EL (cell line): Measurements from ENCODE around the gene PPP3CA.

Source experiments
- DNase-seq: peaks from one replicate; pipeline ENCODE4 v3.0.0-alpha.2; 2016

PPP3CA gene

GRCh38 chr4:101286663-101287062, 60.7 kb downstream of the PPP3CA start:
- DNase-seq, result no peak

GRCh38 chr4:101285985-101286384, 61.3 kb downstream of the PPP3CA start:
- DNase-seq, result no peak

- DNase-seq, result no peak
Measured at GRCh38 chr4:101284546-101284945, 62.8 kb downstream of the PPP3CA start.

GRCh38 chr4:101283434-101283833, 63.9 kb downstream of the PPP3CA start:
- DNase-seq, result no peak

GRCh38 chr4:101282076-101282844, 65.1 kb downstream of the PPP3CA start:
- no peak for DNase-seq

GRCh38 chr4:101280866-101281600, 66.3 kb downstream of the PPP3CA start:
- no peak for DNase-seq

GRCh38 chr4:101279377-101279871, 67.9 kb downstream of the PPP3CA start:
- peak; percentile 94 for DNase-seq

GRCh38 chr4:101277671-101278070, 69.7 kb downstream of the PPP3CA start:
- DNase-seq, result peak; percentile 69

GRCh38 chr4:101276661-101277060, 70.7 kb downstream of the PPP3CA start:
- no peak for DNase-seq

- no peak for DNase-seq
Measured at GRCh38 chr4:101274888-101275752, 72.2 kb downstream of the PPP3CA start.

GRCh38 chr4:101271516-101271915, 75.8 kb downstream of the PPP3CA start:
- no peak for DNase-seq

- no peak for DNase-seq
Measured at GRCh38 chr4:101269682-101270081, 77.6 kb downstream of the PPP3CA start.

- DNase-seq, result no peak
Measured at GRCh38 chr4:101265816-101266172, 81.5 kb downstream of the PPP3CA start.

- no peak for DNase-seq
Measured at GRCh38 chr4:101264993-101265815, 82.1 kb downstream of the PPP3CA start.

- DNase-seq, result no peak
Measured at GRCh38 chr4:101264512-101264911, 82.8 kb downstream of the PPP3CA start.

GRCh38 chr4:101262683-101263082, 84.6 kb downstream of the PPP3CA start:
- DNase-seq, result no peak

GRCh38 chr4:101259876-101260275, 87.5 kb downstream of the PPP3CA start:
- no peak for DNase-seq

- DNase-seq, result peak; percentile 27
Measured at GRCh38 chr4:101258883-101259282, 88.4 kb downstream of the PPP3CA start.

- no peak for DNase-seq
Measured at GRCh38 chr4:101256222-101256621, 91.1 kb downstream of the PPP3CA start.

GRCh38 chr4:101254776-101255175, 92.5 kb downstream of the PPP3CA start:
- DNase-seq, result no peak

GRCh38 chr4:101253121-101253520, 94.2 kb downstream of the PPP3CA start:
- DNase-seq, result no peak

GRCh38 chr4:101252721-101253120, 94.6 kb downstream of the PPP3CA start:
- DNase-seq, result peak; percentile 11
